Activated CD8-positive, alpha-beta T cell treated with anti-CD3 and anti-CD28 coated beads for 36 hours (primary cell): ENCODE measurements around the gene SPRED1. TPM values are rescaled to one million over a fixed set of nuclear protein-coding genes. Genes with fewer than 3 reads are reported as not detected.

Source experiments
- ATAC-seq: fragments of 200-7000 bp; cut with Tn5 transposase; one replicate; pipeline ENCODE4 v1.10.0; 2021; ENCODE audit warnings: mild to moderate bottlenecking, moderate library complexity
- CTCF ChIA-PET: fragments of 350-600 bp; sonication (Branson Sonifier 250); formaldehyde crosslinking; loops from one replicate; lab custom pipeline; 2021; ENCODE audit warnings: antibody characterized with exemption; lab: Charles Lee
- POLR2A ChIA-PET: fragments of 350-600 bp; sonication (Branson Sonifier 250); formaldehyde crosslinking; loops from one replicate; lab custom pipeline; 2021; ENCODE audit warnings: antibody characterized with exemption; lab: Charles Lee
- DNase-seq: peaks from one replicate; pipeline ENCODE4 v3.0.0-alpha.2; 2020
- H3K27ac Mint-ChIP-seq: one replicate; pipeline ENCODE4 v1.8.0; 2021; ENCODE audit warnings: mild to moderate bottlenecking, mixed read lengths
- H3K27me3 Mint-ChIP-seq: one replicate; pipeline ENCODE4 v1.8.0; 2021; ENCODE audit warnings: mixed read lengths
- H3K36me3 Mint-ChIP-seq: one replicate; pipeline ENCODE4 v1.8.0; 2021; ENCODE audit warnings: low read depth, mixed read lengths
- H3K4me1 Mint-ChIP-seq: one replicate; pipeline ENCODE4 v1.8.0; 2021; ENCODE audit warnings: low read depth, mixed read lengths
- H3K4me3 Mint-ChIP-seq: one replicate; pipeline ENCODE4 v1.8.0; 2021; ENCODE audit warnings: mild to moderate bottlenecking, moderate library complexity, mixed read lengths
- H3K9me3 Mint-ChIP-seq: one replicate; pipeline ENCODE4 v1.8.0; 2021; ENCODE audit warnings: mixed read lengths
- intact Hi-C: fragments of 100-400 bp; cut with micrococcal nuclease; formaldehyde crosslinking; loops from one replicate; pipeline ENCODE4 v1.10.0; 2022
- total RNA-seq, 2 experiments: library from RNA; stranded (reverse); gene quantifications; one replicate each; pipeline ENCODE4 v1.2.3, GENCODE V29; 2021
- TF ChIP-seq, protein P1 (sequence below): fragments of 200-600 bp; IDR thresholded peaks from one replicate; pipeline ENCODE4 v1.8.0; 2022; ENCODE audit warnings: antibody characterized with exemption, mild to moderate bottlenecking

SPRED1 gene
- total RNA-seq, 2 experiments from 2014 or later = 0.77 to 0.96 TPM

DNA sequence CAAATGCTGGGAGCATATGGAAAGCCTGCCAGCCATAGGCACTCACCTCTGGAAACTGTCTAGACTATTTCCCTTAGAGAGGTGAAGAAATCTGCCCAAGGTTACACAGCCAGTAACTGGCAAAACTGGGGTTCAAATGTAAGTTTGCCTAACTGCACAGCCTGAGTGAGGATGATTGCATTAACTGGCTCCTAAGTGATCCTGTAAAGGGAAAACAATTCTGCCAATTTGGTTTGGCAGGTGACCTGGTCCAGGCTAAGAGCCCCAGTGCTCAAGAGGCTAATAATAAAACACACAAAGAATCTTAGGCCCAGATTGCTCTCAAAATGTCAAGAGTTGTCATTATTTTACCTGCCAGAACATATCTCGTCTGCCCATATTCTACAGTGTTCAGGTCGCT lies 43.9 kb upstream of the SPRED1 start:
- Mint-ChIP-seq H3K4me1 (no peaks in the 10 kb centered on the region), H3K4me3 (no peak overlapping the region), H3K36me3 (no peaks in the 10 kb centered on the region), H3K27ac (no peak overlapping the region), H3K27me3 (peaks cover 13% of the 10 kb centered on the region), H3K9me3 (no peaks in the 10 kb centered on the region)
- POLR2A ChIA-PET = no interaction called here
- TF ChIP-seq, protein P1, sequence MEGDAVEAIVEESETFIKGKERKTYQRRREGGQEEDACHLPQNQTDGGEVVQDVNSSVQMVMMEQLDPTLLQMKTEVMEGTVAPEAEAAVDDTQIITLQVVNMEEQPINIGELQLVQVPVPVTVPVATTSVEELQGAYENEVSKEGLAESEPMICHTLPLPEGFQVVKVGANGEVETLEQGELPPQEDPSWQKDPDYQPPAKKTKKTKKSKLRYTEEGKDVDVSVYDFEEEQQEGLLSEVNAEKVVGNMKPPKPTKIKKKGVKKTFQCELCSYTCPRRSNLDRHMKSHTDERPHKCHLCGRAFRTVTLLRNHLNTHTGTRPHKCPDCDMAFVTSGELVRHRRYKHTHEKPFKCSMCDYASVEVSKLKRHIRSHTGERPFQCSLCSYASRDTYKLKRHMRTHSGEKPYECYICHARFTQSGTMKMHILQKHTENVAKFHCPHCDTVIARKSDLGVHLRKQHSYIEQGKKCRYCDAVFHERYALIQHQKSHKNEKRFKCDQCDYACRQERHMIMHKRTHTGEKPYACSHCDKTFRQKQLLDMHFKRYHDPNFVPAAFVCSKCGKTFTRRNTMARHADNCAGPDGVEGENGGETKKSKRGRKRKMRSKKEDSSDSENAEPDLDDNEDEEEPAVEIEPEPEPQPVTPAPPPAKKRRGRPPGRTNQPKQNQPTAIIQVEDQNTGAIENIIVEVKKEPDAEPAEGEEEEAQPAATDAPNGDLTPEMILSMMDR = no peak
- ATAC-seq (no peak), DNase-seq (no peak)
- intact Hi-C loops = no loop called here
- CTCF ChIA-PET = no interaction called here

DNA sequence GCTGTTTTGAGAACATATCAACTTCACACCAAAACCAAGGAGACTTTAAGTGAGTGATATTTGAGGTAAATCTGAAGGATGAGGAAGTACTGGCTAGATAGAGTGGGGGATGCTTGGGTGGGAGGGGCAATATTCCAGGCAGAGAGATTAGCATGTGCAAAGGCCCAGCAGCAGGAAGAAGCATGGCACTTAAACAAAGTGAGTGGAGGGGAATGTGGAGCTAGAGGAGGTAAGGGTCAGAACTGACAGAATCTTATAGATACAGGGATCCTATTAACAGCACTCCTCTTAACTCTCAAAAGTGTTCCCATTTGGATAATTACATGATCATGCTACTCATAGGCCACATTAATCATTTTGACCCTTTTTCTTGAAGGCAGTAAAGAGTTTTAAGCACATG lies 41.4 kb upstream of the SPRED1 start:
- Mint-ChIP-seq H3K4me3 (no peak overlapping the region), H3K27me3 (peaks cover 11% of the 10 kb centered on the region), H3K27ac (no peak overlapping the region), H3K36me3 (no peaks in the 10 kb centered on the region), H3K4me1 (no peaks in the 10 kb centered on the region), H3K9me3 (no peaks in the 10 kb centered on the region)
- ChIA-PET POLR2A (interaction anchor here (0.6 kb wide), 1 partner anchor 162 kb away, joined by 3 read pairs; no protein-coding TSS in a partner anchor), CTCF (interaction anchor here (1.0 kb wide), 1 partner anchor 9 kb away, joined by 3 read pairs; no protein-coding TSS in a partner anchor)
- intact Hi-C loops = no loop called here
- ATAC-seq (no peak), DNase-seq (no peak)
- TF ChIP-seq, protein P1 = no peak

DNA sequence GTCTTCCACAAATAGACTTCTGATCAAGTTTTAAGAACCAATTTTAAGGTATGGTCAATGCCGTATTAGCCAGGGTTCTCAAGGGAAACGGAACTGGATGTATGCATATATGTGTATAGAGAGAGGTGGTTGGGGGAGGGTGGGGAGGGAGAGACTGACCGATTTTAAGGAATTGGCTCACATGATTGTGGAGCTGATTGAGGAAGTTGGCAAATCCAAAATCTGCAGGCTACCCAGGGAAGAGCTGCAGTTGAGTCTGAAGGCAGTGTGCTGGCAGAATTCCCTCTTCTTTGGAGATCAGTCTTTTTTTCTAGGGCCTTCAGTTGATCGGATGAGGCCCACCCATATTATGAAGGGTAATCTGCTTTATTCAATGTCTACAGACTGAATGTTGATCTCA lies 40.8 kb upstream of the SPRED1 start:
- POLR2A ChIA-PET = interaction anchor here (0.6 kb wide), 1 partner anchor 161 kb away, joined by 3 read pairs; no protein-coding TSS in a partner anchor
- TF ChIP-seq, protein P1 = no peak
- H3K4me1 Mint-ChIP-seq = no peaks in the 10 kb centered on the region
- no peak overlapping the region for H3K27ac Mint-ChIP-seq
- intact Hi-C loops = no loop called here
- DNase-seq (no peak), ATAC-seq (no peak)
- no peaks in the 10 kb centered on the region for H3K36me3 Mint-ChIP-seq
- CTCF ChIA-PET = interaction anchor here (1.0 kb wide), 1 partner anchor 10 kb away, joined by 3 read pairs; no protein-coding TSS in a partner anchor
- no peak overlapping the region for H3K4me3 Mint-ChIP-seq
- H3K27me3 Mint-ChIP-seq = peaks cover 14% of the 10 kb centered on the region
- no peaks in the 10 kb centered on the region for H3K9me3 Mint-ChIP-seq

DNA sequence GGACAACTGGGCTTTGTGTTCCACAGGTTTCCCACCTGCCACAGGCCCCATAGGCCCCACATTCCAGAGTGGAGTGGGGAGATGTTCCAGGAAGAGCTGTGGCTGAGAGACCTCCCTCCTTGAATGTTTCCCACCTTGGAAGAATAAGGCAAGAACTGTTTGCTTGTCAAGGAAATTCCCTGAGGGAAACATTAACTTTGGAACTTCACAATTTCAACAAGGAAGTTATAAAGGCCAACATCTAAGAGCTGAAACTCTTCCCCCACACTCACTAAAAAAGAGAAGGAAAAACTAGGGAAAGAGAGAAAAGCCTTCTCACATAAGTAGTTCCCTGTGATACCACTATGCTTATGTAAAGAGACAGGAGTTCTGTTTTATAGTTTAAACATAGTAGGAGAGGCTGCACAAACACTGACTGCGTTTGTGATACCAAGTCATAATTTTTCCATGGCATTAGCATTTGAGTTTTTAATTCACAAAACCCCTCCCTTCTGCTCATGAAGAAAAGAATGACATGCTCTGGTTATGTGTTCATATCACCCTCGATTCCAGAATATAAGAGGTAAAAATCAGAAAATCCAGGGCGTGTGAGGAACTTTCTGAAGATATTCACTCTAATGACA lies 39.8 kb upstream of the SPRED1 start:
- Mint-ChIP-seq H3K27ac (no peak overlapping the region), H3K36me3 (no peaks in the 10 kb centered on the region), H3K27me3 (peaks cover 15% of the 10 kb centered on the region), H3K4me3 (no peak overlapping the region), H3K4me1 (no peaks in the 10 kb centered on the region), H3K9me3 (no peaks in the 10 kb centered on the region)
- no peak for ATAC-seq
- intact Hi-C loops = no loop called here
- CTCF ChIA-PET = no interaction called here
- POLR2A ChIA-PET = no interaction called here
- TF ChIP-seq, protein P1 = no peak
- no peak for DNase-seq

DNA sequence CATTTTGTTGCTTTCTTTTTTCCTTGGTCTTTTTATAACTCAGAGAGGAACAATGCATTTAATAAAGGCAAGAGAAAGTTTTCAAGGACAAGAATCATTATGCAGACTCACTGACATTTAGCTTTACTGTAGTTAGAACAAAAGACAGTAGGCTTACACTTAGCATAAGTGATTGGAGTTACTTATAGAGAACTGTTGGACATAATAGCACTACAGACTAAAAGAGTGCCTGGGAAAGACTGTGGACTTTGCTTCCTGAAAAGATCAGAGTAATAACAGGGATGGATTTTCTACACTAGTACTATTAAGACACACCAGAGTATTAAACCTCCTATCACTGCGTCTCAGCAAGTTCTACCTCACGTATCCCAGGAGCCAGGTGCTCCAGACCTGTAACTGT lies 39.3 kb upstream of the SPRED1 start:
- TF ChIP-seq, protein P1 = no peak
- no peak overlapping the region for H3K27ac Mint-ChIP-seq
- intact Hi-C loops = no loop called here
- no peak overlapping the region for H3K4me3 Mint-ChIP-seq
- DNase-seq (no peak), ATAC-seq (no peak)
- CTCF ChIA-PET = no interaction called here
- H3K9me3 Mint-ChIP-seq = no peaks in the 10 kb centered on the region
- POLR2A ChIA-PET = no interaction called here
- H3K27me3 Mint-ChIP-seq = peaks cover 11% of the 10 kb centered on the region
- H3K36me3 Mint-ChIP-seq = no peaks in the 10 kb centered on the region
- no peaks in the 10 kb centered on the region for H3K4me1 Mint-ChIP-seq
